Right lobe of liver (tissue), 4 donors: ENCODE data around the gene DOK6.

ENCODE experiments used
- POLR2A ChIP-seq: fragments of 450-650 bp; IDR thresholded peaks from one replicate; pipeline ENCODE4 v1.6.1; 2017; ENCODE audit warnings: antibody characterized with exemption, mild to moderate bottlenecking
- TF ChIP-seq, protein P1 (sequence below), 4 donors: fragments of 200-600 bp in 3 of 4; fragments of 450-650 bp in 1 of 4; IDR thresholded peaks; one replicate each; pipeline versions ENCODE4 v1.5.1 to v1.8.0; 2016 to 2022; ENCODE audit warnings: antibody characterized with exemption in 4 of 4, mild to moderate bottlenecking in 2 of 4
- donor health status: DM: no; HTN: no; CAD: no.
- donor health status: DM: no; HTN: no; CAD: no.
- donor health status: DM: no; HTN: yes; CAD: no.

DNA sequence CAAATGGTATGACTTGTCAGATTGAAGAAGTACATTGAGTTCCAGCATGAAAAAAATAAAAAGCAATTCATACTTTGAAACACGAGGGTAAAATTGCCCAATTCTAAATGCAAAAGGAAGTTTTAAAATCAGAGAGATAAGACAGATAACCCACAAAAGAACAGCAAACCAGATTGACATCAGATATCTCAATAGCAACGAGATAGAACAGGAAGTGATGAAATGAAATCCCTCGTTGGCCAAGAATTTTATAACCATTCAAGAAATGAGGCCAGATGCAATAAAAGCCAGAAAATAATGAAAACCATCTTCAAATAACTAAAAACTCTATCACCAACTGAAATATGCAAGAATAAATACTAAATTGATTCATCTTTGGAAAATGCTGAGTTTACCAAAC, 374.1 kb downstream of the DOK6 start:
- TF ChIP-seq, protein P1, sequence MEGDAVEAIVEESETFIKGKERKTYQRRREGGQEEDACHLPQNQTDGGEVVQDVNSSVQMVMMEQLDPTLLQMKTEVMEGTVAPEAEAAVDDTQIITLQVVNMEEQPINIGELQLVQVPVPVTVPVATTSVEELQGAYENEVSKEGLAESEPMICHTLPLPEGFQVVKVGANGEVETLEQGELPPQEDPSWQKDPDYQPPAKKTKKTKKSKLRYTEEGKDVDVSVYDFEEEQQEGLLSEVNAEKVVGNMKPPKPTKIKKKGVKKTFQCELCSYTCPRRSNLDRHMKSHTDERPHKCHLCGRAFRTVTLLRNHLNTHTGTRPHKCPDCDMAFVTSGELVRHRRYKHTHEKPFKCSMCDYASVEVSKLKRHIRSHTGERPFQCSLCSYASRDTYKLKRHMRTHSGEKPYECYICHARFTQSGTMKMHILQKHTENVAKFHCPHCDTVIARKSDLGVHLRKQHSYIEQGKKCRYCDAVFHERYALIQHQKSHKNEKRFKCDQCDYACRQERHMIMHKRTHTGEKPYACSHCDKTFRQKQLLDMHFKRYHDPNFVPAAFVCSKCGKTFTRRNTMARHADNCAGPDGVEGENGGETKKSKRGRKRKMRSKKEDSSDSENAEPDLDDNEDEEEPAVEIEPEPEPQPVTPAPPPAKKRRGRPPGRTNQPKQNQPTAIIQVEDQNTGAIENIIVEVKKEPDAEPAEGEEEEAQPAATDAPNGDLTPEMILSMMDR (IDR thresholded peaks at IDR 0.05): no peak
- TF ChIP-seq POLR2A: no peak
